ACC112 (cell line): ENCODE measurements around the gene HSPA8.

Experiments used
- H2AFZ ChIP-seq: fragments of 200-600 bp; sonication (generic); one replicate; pipeline ENCODE4 v1.6.0; 2017; ENCODE audit warnings: antibody characterized with exemption, low read length; ENCODE audit not compliant: unreplicated experiment
- H3K27ac ChIP-seq: fragments of 200-600 bp; sonication (generic); 2 replicates; pipeline ENCODE4 v1.5.1; 2014; ENCODE audit warnings: low read depth, mild to moderate bottlenecking, antibody characterized with exemption, low read length, moderate library complexity
- H3K27me3 ChIP-seq: fragments of 200-600 bp; sonication (generic); 2 replicates; pipeline ENCODE4 v1.6.1; 2014; ENCODE audit warnings: mild to moderate bottlenecking, antibody characterized with exemption, low read length, moderate library complexity, mixed read lengths; ENCODE audit not compliant: insufficient read depth
- H3K36me3 ChIP-seq: fragments of 200-600 bp; sonication (generic); 2 replicates; pipeline ENCODE4 v1.6.1; 2016; ENCODE audit warnings: mild to moderate bottlenecking, antibody characterized with exemption, low read length, moderate library complexity, mixed read lengths; ENCODE audit not compliant: insufficient read depth
- H3K4me1 ChIP-seq: fragments of 200-600 bp; sonication (generic); one replicate; pipeline ENCODE4 v1.6.1; 2016; ENCODE audit warnings: low read length, mixed read lengths; ENCODE audit not compliant: insufficient read depth, unreplicated experiment, control insufficient read depth
- H3K4me3 ChIP-seq: fragments of 200-600 bp; sonication (generic); 2 replicates; pipeline ENCODE4 v1.5.1; 2014; ENCODE audit warnings: mild to moderate bottlenecking, low read depth, low read length
- H3K79me2 ChIP-seq: fragments of 200-600 bp; sonication (generic); one replicate; pipeline ENCODE4 v1.6.0; 2016; ENCODE audit warnings: low read length; ENCODE audit not compliant: control insufficient read depth, unreplicated experiment, insufficient read depth

HSPA8 gene

DNA sequence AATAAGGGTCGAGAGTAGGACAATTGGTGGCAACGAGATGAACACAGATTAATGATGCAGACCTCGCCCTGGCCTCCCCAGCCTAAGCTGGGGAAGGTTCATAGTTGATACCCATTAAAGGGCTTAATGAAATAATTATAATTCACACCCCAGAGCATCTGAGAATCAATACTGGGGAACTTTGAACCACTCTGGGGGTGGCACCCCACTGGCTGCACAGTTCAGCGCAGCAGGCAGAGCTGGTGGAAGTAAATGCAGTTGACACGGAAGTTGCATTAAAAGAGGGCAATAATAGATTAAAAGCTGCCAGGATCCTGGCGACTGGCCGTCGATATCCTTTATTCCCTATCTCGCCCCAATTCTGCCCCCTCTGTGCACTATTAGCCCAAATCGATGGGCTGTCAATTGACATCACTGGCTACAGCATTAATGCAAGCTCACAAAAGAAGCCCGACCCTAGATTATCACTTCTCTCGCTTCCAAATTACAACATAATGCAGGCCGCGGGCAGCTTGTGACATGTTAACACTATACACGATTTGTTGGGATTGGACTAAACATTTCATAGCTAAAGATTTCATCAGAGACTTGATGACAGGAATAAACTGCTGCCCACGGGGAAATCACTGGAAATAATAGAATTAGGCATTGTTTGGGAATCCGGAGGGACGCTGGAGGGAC, 14.5 kb downstream of the HSPA8 start:
- H3K79me2 ChIP-seq: no peaks in the 10 kb centered on the region
- no peaks in the 10 kb centered on the region for H3K4me1 ChIP-seq
- no peaks in the 10 kb centered on the region for H3K27me3 ChIP-seq
- H3K27ac ChIP-seq: no peak overlapping the region
- H3K4me3 ChIP-seq: no peak overlapping the region
- H3K36me3 ChIP-seq: no peaks in the 10 kb centered on the region
- no peak overlapping the region for H2AFZ ChIP-seq

DNA sequence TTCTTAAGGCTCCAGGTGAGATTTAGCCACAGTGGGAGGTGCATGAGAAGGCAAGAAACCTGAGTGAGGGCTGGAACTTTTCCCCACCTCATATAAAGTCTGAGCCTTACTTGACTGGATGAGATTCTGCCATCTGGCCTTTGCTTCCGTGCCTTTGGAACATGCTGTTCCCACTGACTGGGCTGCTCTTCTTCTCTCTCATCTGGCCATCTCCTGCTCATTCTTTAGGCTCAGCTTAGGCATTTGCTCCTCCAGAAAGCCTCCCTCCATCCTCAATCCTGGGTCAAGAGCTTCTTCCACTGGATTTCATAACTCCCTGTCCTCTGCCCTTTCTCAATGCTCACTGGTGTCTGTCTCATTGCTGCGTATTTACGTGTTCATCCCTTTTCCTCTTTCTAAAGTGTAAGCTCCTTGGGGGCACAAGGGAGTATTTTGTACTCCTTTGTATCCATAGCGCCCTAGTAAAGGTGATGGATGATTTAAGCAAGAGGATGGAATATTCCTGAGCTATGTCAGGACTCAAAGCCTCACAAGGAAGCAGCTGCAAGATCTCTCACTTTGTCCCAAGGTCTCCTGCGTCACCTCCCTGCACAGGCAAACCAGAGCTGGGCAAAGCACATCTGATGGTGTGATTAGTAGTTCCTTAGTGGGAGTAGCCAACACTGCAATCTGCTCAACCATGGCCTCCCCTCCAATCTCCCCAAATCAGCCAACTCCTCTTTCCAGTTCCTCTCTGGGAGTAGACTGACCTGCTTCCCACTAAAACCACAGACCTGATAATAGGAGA, 15.3 kb downstream of the HSPA8 start:
- Histone ChIP-seq H3K27ac (no peak overlapping the region), H3K4me1 (no peaks in the 10 kb centered on the region), H3K4me3 (no peak overlapping the region), H3K36me3 (no peaks in the 10 kb centered on the region), H3K79me2 (no peaks in the 10 kb centered on the region), H2AFZ (no peak overlapping the region), H3K27me3 (no peaks in the 10 kb centered on the region)

DNA sequence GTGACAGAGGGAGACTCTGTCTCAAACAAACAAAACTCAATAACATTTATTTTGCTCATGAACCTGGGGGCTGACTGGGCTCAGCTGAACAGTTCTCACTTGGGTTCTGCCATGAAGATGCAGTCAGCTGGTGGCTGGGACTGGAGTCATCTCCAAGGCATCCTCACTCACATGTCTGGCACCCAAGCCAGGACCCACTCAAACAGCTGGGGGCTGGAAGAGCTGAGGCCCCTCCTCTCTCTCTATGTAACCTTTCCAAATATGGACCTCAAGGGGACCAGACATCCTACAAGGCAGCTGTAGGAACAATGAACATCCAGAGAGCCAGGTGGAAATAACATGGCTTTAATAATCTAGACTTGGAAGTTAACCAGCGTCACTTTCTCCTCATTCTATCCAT, 16.8 kb downstream of the HSPA8 start:
- H3K4me1 ChIP-seq: no peaks in the 10 kb centered on the region
- no peak overlapping the region for H3K4me3 ChIP-seq
- no peak overlapping the region for H2AFZ ChIP-seq

DNA sequence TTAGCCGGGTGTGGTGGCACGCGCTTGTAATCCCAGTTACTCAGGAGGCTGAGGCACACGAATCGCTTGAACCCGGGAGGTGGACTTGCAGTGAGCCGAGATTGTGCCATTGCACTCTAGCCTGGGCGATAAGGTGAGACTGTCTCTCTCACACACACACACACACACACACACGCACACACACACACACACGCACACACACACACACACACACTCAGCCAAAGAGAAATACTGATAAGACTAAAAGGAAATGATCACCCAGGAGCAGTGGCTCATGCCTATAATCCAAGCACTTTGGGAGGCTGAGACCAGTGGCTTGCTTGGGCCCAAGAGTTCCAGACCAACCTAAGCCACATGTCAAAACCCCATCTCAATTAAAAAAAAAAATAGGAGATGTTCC, 20.8 kb downstream of the HSPA8 start:
- H3K79me2 ChIP-seq: no peaks in the 10 kb centered on the region
- H3K27me3 ChIP-seq: no peaks in the 10 kb centered on the region
- no peaks in the 10 kb centered on the region for H3K4me1 ChIP-seq
- no peaks in the 10 kb centered on the region for H3K36me3 ChIP-seq
- no peak overlapping the region for H3K4me3 ChIP-seq
- no peak overlapping the region for H2AFZ ChIP-seq
- H3K27ac ChIP-seq: no peak overlapping the region

More for the DNA sequence above, 16.8 kb downstream of the HSPA8 start:
- Histone ChIP-seq H3K36me3 (no peaks in the 10 kb centered on the region), H3K27me3 (no peaks in the 10 kb centered on the region), H3K79me2 (no peaks in the 10 kb centered on the region), H3K27ac (no peak overlapping the region)

DNA sequence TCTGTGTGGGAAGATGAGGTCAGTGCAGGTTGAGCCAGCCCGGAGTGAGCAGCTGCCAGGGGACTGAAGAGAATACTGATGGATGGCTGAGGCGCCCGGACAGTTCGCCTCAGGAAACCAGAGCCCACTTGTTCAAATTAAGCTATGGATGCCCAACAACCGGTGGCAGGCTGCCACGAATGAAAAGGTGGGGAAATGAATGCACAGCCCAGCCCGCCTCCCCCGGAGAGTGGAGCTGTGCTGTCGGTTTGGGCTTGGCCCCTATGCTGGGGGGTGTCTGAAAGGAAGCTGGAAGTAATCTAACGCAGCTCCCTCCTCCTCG, 21.9 kb downstream of the HSPA8 start:
- H3K27me3 ChIP-seq: no peaks in the 10 kb centered on the region
- no peak overlapping the region for H3K4me3 ChIP-seq
- H3K27ac ChIP-seq: no peak overlapping the region
- no peaks in the 10 kb centered on the region for H3K79me2 ChIP-seq
- peak overlapping the region; percentile 14 for H2AFZ ChIP-seq
- H3K4me1 ChIP-seq: no peaks in the 10 kb centered on the region
- H3K36me3 ChIP-seq: no peaks in the 10 kb centered on the region

DNA sequence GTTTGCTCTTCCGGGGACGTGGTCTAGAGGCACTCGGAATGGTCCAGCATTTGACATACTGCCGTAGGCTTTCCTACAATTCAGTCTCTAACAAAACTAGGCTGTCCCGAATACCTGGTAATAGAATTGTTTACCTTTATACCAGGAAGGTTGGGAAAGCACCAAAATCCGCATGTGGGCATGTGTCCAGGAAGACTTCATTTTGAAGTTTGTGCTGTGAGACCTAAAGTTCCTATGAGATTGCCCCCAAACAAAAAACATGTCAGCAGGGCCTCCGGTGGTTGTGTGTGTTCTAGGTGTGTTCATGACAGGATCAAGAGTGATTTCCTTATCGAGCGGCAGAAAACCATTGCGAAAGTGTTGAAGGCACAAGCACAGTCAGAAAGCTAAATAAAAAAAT, 26.1 kb downstream of the HSPA8 start:
- Histone ChIP-seq H3K4me3 (no peak overlapping the region), H3K4me1 (no peaks in the 10 kb centered on the region)

DNA sequence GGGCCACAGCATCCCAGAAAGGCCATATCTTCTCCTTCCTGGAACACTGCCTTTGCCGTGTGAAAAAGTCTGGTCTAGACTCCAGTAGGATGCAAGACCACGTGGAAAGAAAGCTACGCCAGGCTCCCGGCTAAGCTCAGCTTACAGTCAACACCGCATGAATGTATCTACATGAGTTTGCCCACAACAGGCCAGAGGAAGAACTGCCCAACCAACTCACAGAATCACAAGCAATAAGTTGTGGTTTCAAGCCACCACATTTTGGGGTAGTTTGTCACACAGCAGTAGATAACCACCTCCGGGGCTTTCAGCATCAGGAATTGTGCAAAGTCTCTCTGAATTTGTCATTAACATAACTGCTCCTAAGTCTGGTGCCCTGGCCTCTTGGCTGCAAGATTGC, 27.3 kb downstream of the HSPA8 start:
- Histone ChIP-seq H3K27ac (no peak overlapping the region), H3K36me3 (no peaks in the 10 kb centered on the region), H3K4me3 (no peak overlapping the region), H3K79me2 (no peaks in the 10 kb centered on the region), H3K27me3 (no peaks in the 10 kb centered on the region), H2AFZ (no peak overlapping the region), H3K4me1 (no peaks in the 10 kb centered on the region)

More for the DNA sequence above, 26.1 kb downstream of the HSPA8 start:
- H3K27me3 ChIP-seq: no peaks in the 10 kb centered on the region
- no peak overlapping the region for H2AFZ ChIP-seq
- H3K79me2 ChIP-seq: no peaks in the 10 kb centered on the region
- H3K27ac ChIP-seq: no peak overlapping the region
- no peaks in the 10 kb centered on the region for H3K36me3 ChIP-seq

DNA sequence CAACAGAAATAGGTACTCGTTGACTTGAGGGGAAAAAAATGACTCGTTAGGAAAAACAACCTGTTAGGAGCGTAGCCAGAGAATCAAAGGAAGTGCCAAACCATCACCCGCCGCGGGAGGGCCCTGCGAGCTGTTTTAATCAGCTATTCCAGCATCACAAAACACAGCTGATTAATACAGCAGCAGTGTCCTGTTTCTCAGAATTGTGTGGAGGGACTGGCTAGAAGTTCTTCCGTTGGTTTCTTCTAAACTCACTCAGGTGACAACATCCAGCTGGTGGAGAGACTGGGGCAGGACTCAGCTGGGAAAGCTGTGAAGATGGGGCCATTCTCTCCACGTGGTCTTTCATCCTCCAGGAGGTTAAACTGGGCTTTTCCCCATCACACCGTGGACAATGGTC, 28.0 kb downstream of the HSPA8 start:
- H3K27me3 ChIP-seq: no peaks in the 10 kb centered on the region
- no peaks in the 10 kb centered on the region for H3K4me1 ChIP-seq
- H3K27ac ChIP-seq: no peak overlapping the region
- no peaks in the 10 kb centered on the region for H3K36me3 ChIP-seq
- H3K4me3 ChIP-seq: no peak overlapping the region
- H2AFZ ChIP-seq: no peak overlapping the region
- H3K79me2 ChIP-seq: no peaks in the 10 kb centered on the region

DNA sequence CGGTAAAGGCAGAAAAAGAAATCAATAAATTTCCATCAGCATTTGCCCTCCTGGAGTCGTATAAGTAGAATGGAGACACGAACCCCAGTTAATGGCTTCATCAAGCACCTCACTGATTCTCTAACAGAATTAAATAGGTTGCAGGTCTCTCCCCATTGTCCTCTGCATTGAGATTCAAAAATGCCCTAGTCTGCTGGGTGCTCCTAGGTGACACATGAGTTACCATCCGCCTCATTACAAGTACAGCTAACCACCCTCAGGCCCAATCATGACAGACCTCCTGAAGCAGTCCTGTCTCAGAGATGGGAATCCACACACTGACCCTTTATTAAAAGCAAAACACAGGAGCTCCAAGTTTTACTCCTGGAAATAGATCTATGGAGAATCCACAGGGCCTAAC, 31.4 kb downstream of the HSPA8 start:
- Histone ChIP-seq H3K27ac (no peak overlapping the region), H3K79me2 (no peaks in the 10 kb centered on the region), H3K27me3 (no peaks in the 10 kb centered on the region), H3K36me3 (no peaks in the 10 kb centered on the region), H3K4me3 (no peak overlapping the region), H2AFZ (no peak overlapping the region), H3K4me1 (no peaks in the 10 kb centered on the region)

DNA sequence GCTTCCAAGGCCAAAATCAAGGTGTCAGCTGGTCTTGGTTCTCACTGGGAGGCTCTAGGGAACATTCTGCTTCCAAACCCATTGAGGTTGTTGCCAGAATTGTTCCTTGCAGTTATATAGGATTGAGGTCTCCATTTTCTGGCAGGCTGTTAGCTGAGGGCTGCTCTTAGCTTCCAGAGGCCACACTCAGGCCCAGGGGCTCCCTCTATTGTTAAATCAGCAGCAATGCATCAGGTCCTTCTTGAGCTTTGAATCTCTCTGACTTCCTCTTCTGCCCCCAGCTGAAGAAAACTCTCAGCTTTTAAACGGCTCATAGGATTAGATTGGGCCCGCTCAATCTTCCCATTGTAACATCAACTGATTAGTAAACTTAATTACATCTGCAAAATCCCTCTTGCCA, 41.0 kb downstream of the HSPA8 start:
- peaks cover 9% of the 10 kb centered on the region for H3K27me3 ChIP-seq
- H3K4me3 ChIP-seq: no peak overlapping the region
- H3K27ac ChIP-seq: no peak overlapping the region
- no peaks in the 10 kb centered on the region for H3K79me2 ChIP-seq
- H3K4me1 ChIP-seq: no peaks in the 10 kb centered on the region
- no peaks in the 10 kb centered on the region for H3K36me3 ChIP-seq
- H2AFZ ChIP-seq: peak overlapping the region; percentile 2

DNA sequence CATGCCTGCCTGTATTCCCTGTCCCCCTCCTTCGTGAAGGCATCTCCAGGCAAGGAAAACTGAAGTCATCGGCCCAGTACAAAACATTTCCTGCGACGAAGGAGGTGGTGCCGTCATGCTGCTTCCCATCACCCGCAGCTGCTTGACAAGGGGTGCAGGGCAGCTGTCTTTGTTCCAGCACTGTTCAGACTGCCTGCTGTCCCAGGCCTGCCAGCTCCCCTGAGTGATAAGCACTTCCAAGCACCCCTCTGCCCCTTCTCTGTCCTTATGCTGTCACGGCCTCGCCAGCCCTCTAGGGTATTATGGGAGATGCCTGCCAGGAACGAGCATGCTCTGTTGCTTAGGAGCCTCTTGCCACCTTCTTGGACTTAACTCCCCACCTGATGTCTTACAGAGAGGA, 43.2 kb downstream of the HSPA8 start:
- Histone ChIP-seq H3K27ac (no peak overlapping the region), H3K4me3 (no peak overlapping the region), H2AFZ (no peak overlapping the region), H3K27me3 (peaks cover 22% of the 10 kb centered on the region), H3K36me3 (no peaks in the 10 kb centered on the region), H3K4me1 (no peaks in the 10 kb centered on the region), H3K79me2 (no peaks in the 10 kb centered on the region)
